ENCODE data around the gene CPT1A. TPM values are rescaled to one million over a fixed set of nuclear protein-coding genes. Genes with fewer than 3 reads are reported as not detected.

CPT1A gene
- total RNA-seq, 1 donor, result 13.7 TPM

- Histone ChIP-seq H3K9me3 (ENCODE audit: low read depth, low read length) (no peaks in the 10 kb centered on the region), H3K4me3 (ENCODE audit: low read length) (no peak overlapping the region), H3K4me1 (ENCODE audit: insufficient read depth, low read length) (no peaks in the 10 kb centered on the region), H3K27me3 (ENCODE audit: insufficient read depth, low read length) (no peaks in the 10 kb centered on the region)
Measured at GRCh38 chr11:68714060-68714856, 127.5 kb downstream of the CPT1A start.

DNA sequence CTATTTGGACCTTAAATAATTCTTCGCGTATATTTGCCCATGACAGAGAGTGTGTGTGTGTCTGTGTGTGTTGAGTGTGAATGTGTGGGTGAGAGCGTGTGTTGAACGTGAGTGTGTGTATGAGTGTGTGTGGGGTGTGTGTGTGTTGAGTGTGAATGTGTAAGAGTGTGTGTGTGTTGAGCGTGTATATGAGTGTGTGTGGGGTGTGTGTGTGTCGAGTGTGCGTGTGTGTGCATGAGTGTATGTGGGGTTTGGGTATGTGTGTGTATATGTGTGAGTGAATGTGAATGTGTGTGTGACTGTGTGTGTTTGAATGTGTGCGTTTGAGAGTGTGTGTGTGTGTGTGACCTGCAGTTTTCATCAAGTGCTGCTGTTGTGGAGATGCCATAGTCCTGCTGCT lies 130.6 kb downstream of the CPT1A start:
- Histone ChIP-seq H3K27me3 (ENCODE audit: insufficient read depth, low read length) (no peaks in the 10 kb centered on the region), H3K4me3 (ENCODE audit: low read length) (no peak overlapping the region)

GRCh38 chr11:68710409-68710808 lies 131.3 kb downstream of the CPT1A start:
- Histone ChIP-seq H3K9me3 (ENCODE audit: low read depth, low read length) (no peaks in the 10 kb centered on the region), H3K4me1 (ENCODE audit: insufficient read depth, low read length) (no peaks in the 10 kb centered on the region), H3K4me3 (ENCODE audit: low read length) (no peak overlapping the region), H3K27me3 (ENCODE audit: insufficient read depth, low read length) (no peaks in the 10 kb centered on the region)

More for the DNA sequence above, 130.6 kb downstream of the CPT1A start:
- Histone ChIP-seq H3K4me1 (ENCODE audit: insufficient read depth, low read length) (no peaks in the 10 kb centered on the region), H3K9me3 (ENCODE audit: low read depth, low read length) (no peaks in the 10 kb centered on the region)

DNA sequence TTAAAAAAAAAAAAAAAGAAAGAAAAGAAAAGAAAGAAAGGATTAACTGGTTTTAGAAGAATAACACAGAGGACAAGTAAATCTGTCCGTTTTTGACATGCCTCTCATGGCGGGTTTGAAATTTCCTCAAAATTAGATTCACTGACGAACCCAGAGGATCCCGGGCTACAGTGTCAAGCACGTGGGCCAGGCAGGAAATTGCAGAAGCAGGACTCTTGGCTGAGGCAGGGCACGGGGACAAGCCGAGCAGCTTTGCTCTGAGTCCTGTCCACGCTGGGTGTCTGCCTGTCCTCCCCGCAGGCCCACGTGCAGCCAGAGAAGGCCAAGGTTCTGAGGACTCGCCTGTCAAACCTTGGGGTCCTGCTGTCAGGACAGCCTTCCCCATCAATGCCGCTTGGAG lies 132.7 kb downstream of the CPT1A start:
- Histone ChIP-seq H3K27me3 (ENCODE audit: insufficient read depth, low read length) (no peaks in the 10 kb centered on the region), H3K4me1 (ENCODE audit: insufficient read depth, low read length) (no peaks in the 10 kb centered on the region), H3K9me3 (ENCODE audit: low read depth, low read length) (no peaks in the 10 kb centered on the region), H3K4me3 (ENCODE audit: low read length) (no peak overlapping the region)

GRCh38 chr11:68707527-68707926 lies 134.2 kb downstream of the CPT1A start:
- H3K4me1 ChIP-seq (ENCODE audit: insufficient read depth, low read length), result no peaks in the 10 kb centered on the region
- no peaks in the 10 kb centered on the region for H3K9me3 ChIP-seq (ENCODE audit: low read depth, low read length)
- no peak overlapping the region for H3K4me3 ChIP-seq (ENCODE audit: low read length)
- no peaks in the 10 kb centered on the region for H3K27me3 ChIP-seq (ENCODE audit: insufficient read depth, low read length)

DNA sequence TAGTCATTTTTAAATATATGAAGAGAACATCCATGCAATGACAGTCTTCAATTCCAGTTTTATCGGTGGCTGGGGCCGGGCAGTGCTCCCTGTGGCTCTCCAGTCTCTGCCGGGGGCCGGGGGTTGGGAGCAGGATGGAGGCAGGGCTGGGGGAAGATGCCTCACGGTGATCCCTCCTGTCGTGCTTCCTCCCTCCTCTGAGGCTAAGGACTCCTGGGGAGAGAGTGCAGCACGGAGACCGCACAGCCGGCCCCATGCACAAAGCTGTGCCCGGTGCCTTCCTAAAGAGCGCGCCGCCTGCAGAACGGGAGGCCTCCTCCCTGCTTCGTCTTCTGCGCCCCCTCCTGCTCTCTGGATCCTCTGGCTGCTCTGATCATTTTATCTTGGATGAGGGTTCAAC lies 136.8 kb downstream of the CPT1A start:
- H3K4me3 ChIP-seq (ENCODE audit: low read length), result no peak overlapping the region
- H3K4me1 ChIP-seq (ENCODE audit: insufficient read depth, low read length), result no peaks in the 10 kb centered on the region
- no peaks in the 10 kb centered on the region for H3K9me3 ChIP-seq (ENCODE audit: low read depth, low read length)
- no peaks in the 10 kb centered on the region for H3K27me3 ChIP-seq (ENCODE audit: insufficient read depth, low read length)

Other genes starting within 250 kb of the CPT1A start
- gene GAL, start 157.4 kb downstream of the CPT1A start, total RNA-seq, result not detected
- gene TESMIN, start 90.4 kb downstream of the CPT1A start, total RNA-seq, result 1.4 TPM
- 20.4 TPM for gene MRPL21, start 61.9 kb upstream of the CPT1A start, total RNA-seq
- 15.5 TPM for gene IGHMBP2, start 62.0 kb upstream of the CPT1A start, total RNA-seq
- gene MRGPRD, start 139.1 kb upstream of the CPT1A start, total RNA-seq, result not detected
- gene MRGPRF, start 171.3 kb upstream of the CPT1A start, total RNA-seq, result under 0.01 TPM
- gene TPCN2, start 207.0 kb upstream of the CPT1A start, total RNA-seq, result 9.1 TPM

Data from mononuclear cell (primary cell).